Activated CD8-positive, alpha-beta memory T cell treated with anti-CD3 and anti-CD28 coated beads, Interleukin-2, amount 50 U/mL, for 24 hours (primary cell): Measurements from ENCODE around the gene CCDC120.

Source experiments
- DNase-seq: peaks from one replicate; pipeline ENCODE4 v3.0.0-alpha.2; 2020; ENCODE audit errors: extremely low read depth

Gene CCDC120

DNA sequence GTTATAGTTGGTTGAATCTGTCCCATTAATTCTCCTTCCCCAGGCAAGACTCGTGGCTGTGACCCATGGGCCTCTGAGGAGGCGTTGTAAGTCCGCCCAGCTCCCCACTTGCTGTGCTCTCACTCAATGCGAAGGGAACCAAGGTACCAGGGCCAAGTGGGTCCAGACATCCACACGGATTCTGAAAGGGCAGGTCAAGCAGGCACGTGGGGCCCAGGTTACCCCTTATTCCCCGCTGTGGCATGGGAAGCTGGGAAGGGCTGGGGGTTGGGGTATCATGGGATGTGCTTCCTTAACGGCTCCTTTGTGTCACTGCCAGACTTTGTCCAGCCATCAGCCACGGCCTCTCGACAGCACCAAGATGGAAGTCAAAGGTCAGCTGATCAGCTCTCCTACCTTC, 3.1 kb downstream of the CCDC120 start:
- no peak for DNase-seq

DNA sequence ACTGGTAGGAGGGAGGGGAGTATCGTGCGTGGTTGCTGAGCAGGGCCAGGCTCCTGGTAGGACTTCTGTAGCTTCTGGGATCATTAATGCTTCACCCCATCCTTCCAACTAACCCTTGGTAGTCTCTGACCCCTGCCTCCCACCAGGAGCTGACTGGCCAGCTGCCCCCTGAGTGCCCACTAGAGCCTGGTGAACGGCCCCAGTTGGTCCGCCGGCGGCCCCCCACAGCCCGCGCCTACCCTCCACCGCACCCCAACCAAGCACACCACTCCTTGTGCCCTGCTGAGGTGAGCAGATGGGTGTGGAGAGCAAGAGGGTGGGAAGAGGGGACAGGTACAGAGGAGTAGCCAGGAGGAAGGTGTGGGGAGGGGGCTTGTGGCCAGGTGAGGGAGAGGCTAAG, 4.9 kb downstream of the CCDC120 start:
- no peak for DNase-seq

DNA sequence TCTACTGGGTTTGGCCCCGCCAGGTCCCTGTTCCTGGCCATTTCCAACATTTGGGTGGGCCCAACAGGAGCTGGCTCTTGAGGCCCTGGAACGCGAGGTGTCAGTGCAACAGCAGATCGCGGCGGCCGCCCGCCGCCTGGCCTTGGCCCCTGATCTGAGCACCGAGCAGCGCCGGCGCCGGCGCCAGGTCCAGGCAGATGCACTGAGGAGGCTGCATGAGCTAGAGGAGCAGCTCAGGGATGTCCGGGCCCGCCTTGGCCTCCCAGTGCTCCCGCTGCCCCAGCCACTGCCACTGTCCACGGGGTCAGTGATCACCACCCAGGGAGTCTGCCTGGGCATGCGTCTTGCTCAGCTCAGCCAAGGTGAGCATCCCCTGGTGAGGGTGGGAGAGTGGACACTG, 5.5 kb downstream of the CCDC120 start:
- DNase-seq, result no peak

DNA sequence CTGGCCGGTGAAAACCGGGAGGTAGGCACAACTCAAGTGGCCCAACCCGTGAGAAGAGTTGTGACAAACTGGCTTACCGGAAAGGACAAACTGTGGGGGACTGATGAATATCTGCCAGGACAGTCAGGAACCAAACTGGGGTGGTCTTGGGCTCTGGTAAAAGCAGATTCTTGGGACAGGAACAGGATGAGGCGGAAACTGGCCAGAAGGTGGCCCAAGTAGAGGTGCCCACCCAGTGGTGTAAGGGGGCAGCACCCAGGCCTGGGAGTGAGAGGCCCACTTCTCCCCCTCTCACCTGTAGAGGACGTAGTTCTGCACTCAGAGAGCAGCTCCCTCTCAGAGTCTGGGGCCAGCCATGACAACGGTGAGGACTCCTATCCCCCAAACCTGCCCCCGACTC, 5.9 kb downstream of the CCDC120 start:
- DNase-seq, result no peak

GRCh38 chrX:49066278-49066677, 7.5 kb downstream of the CCDC120 start:
- DNase-seq, result no peak

DNA sequence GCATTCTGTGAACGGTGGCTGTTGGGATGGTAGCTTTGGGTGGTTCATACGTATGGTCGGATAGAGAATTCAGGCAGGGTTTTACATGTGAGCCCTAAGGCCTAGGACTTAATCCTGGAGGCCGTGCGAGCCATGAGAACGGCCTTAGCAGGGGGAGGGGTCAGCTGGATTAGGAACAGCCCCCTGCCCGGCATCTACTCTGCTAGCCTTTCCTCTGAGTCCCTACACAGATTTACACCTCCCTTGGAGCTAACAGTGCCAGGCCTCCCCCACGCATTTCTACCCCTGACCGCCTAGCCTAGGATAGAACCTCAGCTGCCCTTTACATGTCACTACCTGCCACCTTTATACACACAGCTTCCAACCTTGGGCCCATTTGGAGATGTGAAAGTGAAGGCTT, 7.9 kb downstream of the CCDC120 start:
- DNase-seq, result no peak

GRCh38 chrX:49067285-49068120, 8.7 kb downstream of the CCDC120 start:
- DNase-seq, result no peak

GRCh38 chrX:49069038-49069437, 10.2 kb downstream of the CCDC120 start:
- DNase-seq, result no peak

GRCh38 chrX:49070988-49071387, 12.2 kb downstream of the CCDC120 start:
- no peak for DNase-seq

GRCh38 chrX:49071877-49072711, 13.3 kb downstream of the CCDC120 start:
- no peak for DNase-seq

- DNase-seq, result no peak
These were observed 13.9 kb downstream of the CCDC120 start for GRCh38 chrX:49072712-49073095.

- DNase-seq, result peak; percentile 69
These were observed 15.1 kb downstream of the CCDC120 start, which contains the start of gene PRAF2 for GRCh38 chrX:49073601-49074575. Gene PRAF2, minus strand, starts transcription at chrX:49074002. Its CDS starts 15 bp downstream, at chrX:49073987.

DNA sequence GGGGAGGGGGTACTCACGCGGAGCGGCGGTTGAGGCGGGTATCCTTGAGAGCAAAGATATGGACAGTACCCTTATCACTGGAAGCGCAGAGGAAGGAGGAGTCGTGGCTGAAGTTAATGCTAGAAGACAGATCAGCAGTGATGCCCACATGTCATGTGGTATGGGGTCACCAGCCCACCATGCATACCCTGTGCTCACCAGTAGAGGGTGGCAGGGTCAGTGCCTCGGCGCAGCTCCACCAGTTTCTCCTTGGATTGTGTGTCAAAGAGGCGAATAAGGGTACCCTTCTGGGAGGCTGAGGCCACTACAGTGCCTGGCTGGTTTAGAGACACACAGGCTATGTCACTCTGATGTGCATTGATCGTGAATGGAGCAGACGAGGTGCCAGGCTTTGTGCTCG, 16.5 kb downstream of the CCDC120 start:
- no peak for DNase-seq

DNA sequence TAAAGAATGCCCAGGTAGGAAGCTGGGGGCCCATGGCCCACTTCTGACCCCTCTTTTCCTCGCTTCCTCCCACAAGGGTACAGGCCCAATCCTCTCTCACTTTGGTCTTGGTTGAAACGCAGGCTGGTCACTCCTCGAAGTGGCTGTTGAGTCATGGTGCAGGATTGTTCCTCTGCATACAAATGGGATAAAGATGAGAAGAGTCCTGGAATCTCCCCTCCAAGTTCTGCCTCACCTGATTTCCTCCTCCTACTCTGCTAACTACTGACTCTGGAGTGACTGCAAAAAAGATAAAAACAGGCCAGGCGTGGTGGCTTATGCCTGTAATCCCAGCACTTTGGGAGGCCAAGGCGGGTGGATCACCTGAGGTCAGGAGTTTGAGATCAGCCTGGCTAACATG, 19.1 kb downstream of the CCDC120 start:
- no peak for DNase-seq

- DNase-seq, result peak; percentile 32
These were observed 21.0 kb downstream of the CCDC120 start, which contains the start of gene WDR45 for GRCh38 chrX:49079489-49080428. Gene WDR45, minus strand, starts transcription at chrX:49079887. Its CDS starts 1,792 bp downstream, at chrX:49078095.

DNA sequence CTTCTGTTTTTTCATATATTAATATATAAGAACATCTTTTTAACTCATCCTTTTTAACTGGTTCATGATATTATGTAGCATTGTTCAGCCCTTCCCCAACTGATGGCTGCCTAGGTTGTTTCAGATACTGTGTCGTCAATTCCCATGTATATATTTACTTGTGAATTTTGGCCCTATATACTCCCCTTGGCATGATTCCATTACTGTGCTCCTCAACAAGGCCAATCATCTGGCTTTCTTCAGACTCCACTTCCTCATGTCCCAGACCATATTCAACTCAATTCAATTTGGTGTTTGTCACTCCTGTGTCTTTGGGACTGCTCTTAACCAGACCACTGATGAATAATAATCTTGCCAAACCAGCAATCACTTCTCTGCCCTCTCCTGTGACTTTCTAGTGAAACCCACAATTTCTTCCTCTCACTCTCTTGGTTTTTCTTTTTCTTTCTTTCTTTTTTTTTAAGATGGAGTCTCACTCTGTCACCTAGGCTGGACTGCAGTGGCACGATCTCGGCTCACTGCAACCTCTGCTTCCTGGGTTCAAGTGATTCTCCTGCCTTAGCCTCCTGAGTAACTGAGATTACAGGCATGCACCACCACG, 23.6 kb downstream of the CCDC120 start:
- no peak for DNase-seq

DNA sequence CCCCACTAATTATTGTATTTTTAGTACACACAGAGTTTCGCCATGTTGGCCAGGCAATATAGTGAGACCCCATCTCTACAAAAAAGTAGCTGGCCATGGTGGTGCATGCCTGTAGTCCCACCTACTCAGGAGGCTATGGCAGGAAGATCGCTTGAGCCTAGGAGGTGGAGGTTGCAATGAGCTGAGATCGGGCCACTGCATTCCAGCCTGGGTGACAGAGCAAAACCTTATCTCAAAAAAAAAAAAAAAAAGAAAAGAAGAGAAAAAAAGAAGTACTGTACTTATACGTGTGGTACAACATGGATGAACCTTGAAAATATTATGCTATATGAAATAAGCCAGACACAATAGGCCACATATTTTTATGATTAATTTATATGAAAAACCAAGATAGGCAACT, 30.8 kb downstream of the CCDC120 start:
- DNase-seq, result no peak

- no peak for DNase-seq
These were observed 37.6 kb downstream of the CCDC120 start for GRCh38 chrX:49096419-49096818.

DNA sequence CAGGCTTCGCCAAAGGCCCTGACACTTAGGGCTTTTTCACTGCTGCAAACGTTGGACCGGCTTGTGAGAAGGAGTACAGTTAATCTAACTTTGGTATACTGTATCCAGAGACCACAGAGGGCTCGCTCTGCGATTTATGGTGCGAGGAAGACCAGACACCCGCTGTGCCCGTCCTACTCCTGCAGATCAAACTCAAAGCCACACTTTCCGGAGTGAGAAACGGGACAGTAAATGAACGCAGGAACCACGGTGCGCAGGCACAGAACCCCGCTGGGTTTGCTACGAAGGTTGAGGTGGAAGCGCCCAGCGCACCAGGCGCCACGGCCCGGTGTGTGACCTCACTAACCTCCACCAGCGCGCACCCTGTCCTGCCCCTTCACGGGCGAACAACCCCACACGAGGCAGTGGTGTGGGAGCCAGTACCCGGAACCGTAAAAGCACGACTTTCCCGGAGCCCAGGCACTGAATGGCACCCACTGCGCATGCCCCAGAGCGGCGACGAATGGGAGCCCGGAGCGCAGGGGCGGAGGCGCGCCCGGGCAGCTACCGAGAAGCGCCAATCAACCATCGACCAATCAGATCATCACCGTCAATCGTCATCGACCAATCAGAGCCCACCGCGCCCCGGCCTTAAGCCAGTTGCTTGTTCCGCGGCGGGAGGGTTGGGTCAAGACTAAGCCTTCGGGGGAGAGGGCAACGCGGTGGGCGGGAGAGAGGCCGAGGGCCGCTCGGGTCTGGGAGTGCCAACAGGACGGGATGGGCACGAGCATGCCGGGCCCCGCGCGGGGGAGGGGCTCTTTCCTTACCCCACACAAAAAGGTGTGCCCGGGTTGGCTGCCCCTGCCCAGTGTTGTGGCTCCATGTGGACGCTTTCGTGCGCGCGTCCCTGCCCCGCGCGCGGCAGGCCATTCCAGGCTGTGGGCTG, 42.2 kb downstream of the CCDC120 start:
- peak; percentile 65 for DNase-seq
